H9 (cell line): ENCODE measurements around the gene TRIM39. TPM values are rescaled to one million over a fixed set of nuclear protein-coding genes. Genes with fewer than 3 reads are reported as not detected.

Experiments used
- DNase-seq: peaks from one replicate; pipeline ENCODE4 v3.0.0-alpha.2; 2017
- H2AFZ ChIP-seq: one replicate; pipeline ENCODE4 v1.6.1; 2013; ENCODE audit warnings: mild to moderate bottlenecking, low read length, control low read depth, moderate library complexity
- H2AK5ac ChIP-seq: 2 replicates; pipeline ENCODE4 v1.6.1; 2013; ENCODE audit warnings: low read length, control low read depth, mixed read lengths; ENCODE audit not compliant: insufficient read length
- H2BK120ac ChIP-seq: one replicate; pipeline ENCODE4 v1.6.1; 2013; ENCODE audit warnings: low read depth, mild to moderate bottlenecking, low read length, control low read depth, inconsistent platforms; ENCODE audit not compliant: poor library complexity, severe bottlenecking
- H2BK12ac ChIP-seq: 2 replicates; pipeline ENCODE4 v1.6.1; 2013; ENCODE audit warnings: low read length, control low read depth, mixed read lengths, low read depth; ENCODE audit not compliant: insufficient read length
- H2BK15ac ChIP-seq: 2 replicates; pipeline ENCODE4 v1.6.1; 2013; ENCODE audit warnings: low read depth, low read length, control low read depth
- H2BK20ac ChIP-seq: one replicate; pipeline ENCODE4 v1.6.1; 2013; ENCODE audit warnings: low read depth, mild to moderate bottlenecking, low read length, control low read depth, inconsistent platforms; ENCODE audit not compliant: poor library complexity, severe bottlenecking
- H2BK5ac ChIP-seq: 2 replicates; pipeline ENCODE4 v1.6.1; 2013; ENCODE audit warnings: low read length, control low read depth, mixed read lengths; ENCODE audit not compliant: insufficient read length
- H3K14ac ChIP-seq: 2 replicates; pipeline ENCODE4 v1.6.1; 2013; ENCODE audit warnings: low read length, control low read depth; ENCODE audit not compliant: insufficient read depth
- H3K18ac ChIP-seq: 2 replicates; pipeline ENCODE4 v1.6.1; 2013; ENCODE audit warnings: low read depth, mild to moderate bottlenecking, mixed read lengths, low read length, control low read depth; ENCODE audit not compliant: insufficient read length
- H3K23ac ChIP-seq: 2 replicates; pipeline ENCODE4 v1.6.1; 2013; ENCODE audit warnings: low read length, control low read depth, mixed read lengths, low read depth; ENCODE audit not compliant: insufficient read length
- H3K23me2 ChIP-seq: 2 replicates; pipeline ENCODE4 v1.6.1; 2013; ENCODE audit warnings: low read depth, mild to moderate bottlenecking, mixed read lengths, low read length, control low read depth; ENCODE audit not compliant: insufficient read length, poor library complexity, severe bottlenecking
- H3K27ac ChIP-seq: 2 replicates; pipeline ENCODE4 v1.5.1; 2013; ENCODE audit warnings: low read length, control low read depth, mixed read lengths, low read depth; ENCODE audit not compliant: insufficient read length
- H3K27me3 ChIP-seq: 2 replicates; pipeline ENCODE4 v1.6.1; 2013; ENCODE audit warnings: low read length, control low read depth, inconsistent platforms; ENCODE audit not compliant: insufficient read depth
- H3K4ac ChIP-seq: 2 replicates; pipeline ENCODE4 v1.6.1; 2013; ENCODE audit warnings: low read depth, mild to moderate bottlenecking, control low read depth, inconsistent platforms, low read length, moderate library complexity
- H3K4me1 ChIP-seq: 2 replicates; pipeline ENCODE4 v1.6.1; 2013; ENCODE audit warnings: low read length, control low read depth, inconsistent platforms; ENCODE audit not compliant: insufficient read depth
- H3K4me2 ChIP-seq: 2 replicates; pipeline ENCODE4 v1.6.1; 2013; ENCODE audit warnings: low read length, control low read depth, mixed read lengths; ENCODE audit not compliant: insufficient read length, insufficient read depth
- H3K56ac ChIP-seq: 2 replicates; pipeline ENCODE4 v1.6.1; 2013; ENCODE audit warnings: low read depth, mild to moderate bottlenecking, mixed read lengths, low read length, control low read depth; ENCODE audit not compliant: insufficient read length
- H3K79me1 ChIP-seq: 2 replicates; pipeline ENCODE4 v1.6.1; 2013; ENCODE audit warnings: low read depth, mild to moderate bottlenecking, moderate library complexity, low read length, control low read depth, inconsistent platforms; ENCODE audit not compliant: insufficient read depth, poor library complexity, severe bottlenecking
- H3K79me2 ChIP-seq: 2 replicates; pipeline ENCODE4 v1.6.1; 2013; ENCODE audit warnings: low read length, control low read depth, inconsistent platforms; ENCODE audit not compliant: insufficient read depth
- H3K9ac ChIP-seq: 2 replicates; pipeline ENCODE4 v1.6.1; 2013; ENCODE audit warnings: low read length, control low read depth, mixed read lengths; ENCODE audit not compliant: insufficient read length; ENCODE audit errors: extremely low read depth
- H3K9me3 ChIP-seq: one replicate; pipeline ENCODE4 v1.6.1; 2013; ENCODE audit warnings: low read depth, low read length, inconsistent platforms; ENCODE audit not compliant: control insufficient read depth
- H3T11ph ChIP-seq: one replicate; pipeline ENCODE4 v1.6.1; 2013; ENCODE audit warnings: mild to moderate bottlenecking, low read length, control low read depth, inconsistent platforms
- H4K20me1 ChIP-seq: one replicate; pipeline ENCODE4 v1.6.1; 2013; ENCODE audit not compliant: control insufficient read depth, insufficient read length, insufficient read depth
- H4K5ac ChIP-seq: 2 replicates; pipeline ENCODE4 v1.6.1; 2013; ENCODE audit warnings: low read depth, mild to moderate bottlenecking, mixed read lengths, low read length, control low read depth; ENCODE audit not compliant: insufficient read length
- H4K8ac ChIP-seq: replicated peaks from 2 replicates; pipeline ENCODE4 v1.6.1; 2013; ENCODE audit warnings: low read length, control low read depth, mixed read lengths, low read depth; ENCODE audit not compliant: insufficient read length
- H4K91ac ChIP-seq: 2 replicates; pipeline ENCODE4 v1.6.1; 2013; ENCODE audit warnings: low read depth, mild to moderate bottlenecking, moderate library complexity, mixed read lengths, low read length, control low read depth; ENCODE audit not compliant: insufficient read length
- H3K27ac Mint-ChIP-seq, 3 experiments: 2 replicates in 2 of 3; 3 replicates in 1 of 3; pipeline ENCODE4 v1.8.0; 2020 to 2021; ENCODE audit warnings: mixed read lengths in 3 of 3, mild to moderate bottlenecking in 1 of 3, moderate library complexity in 1 of 3
- H3K27me3 Mint-ChIP-seq: 2 replicates; pipeline ENCODE4 v1.8.0; 2021; ENCODE audit warnings: low read depth, mild to moderate bottlenecking, moderate library complexity, mixed read lengths
- H3K36me3 Mint-ChIP-seq, 3 experiments: 2 replicates in 2 of 3; 3 replicates in 1 of 3; pipeline ENCODE4 v1.8.0; 2020 to 2021; ENCODE audit warnings: low read depth in 3 of 3, mixed read lengths in 3 of 3; ENCODE audit not compliant: insufficient read depth in 1 of 3
- H3K4me1 Mint-ChIP-seq, 2 experiments: 2 replicates each; pipeline ENCODE4 v1.8.0; 2020; ENCODE audit warnings: mixed read lengths in 2 of 2
- H3K4me3 Mint-ChIP-seq, 2 experiments: 2 replicates in 1 of 2; 3 replicates in 1 of 2; pipeline ENCODE4 v1.8.0; 2020 to 2021; ENCODE audit warnings: mild to moderate bottlenecking in 2 of 2, mixed read lengths in 2 of 2, moderate library complexity in 1 of 2
- H3K9me3 Mint-ChIP-seq, 2 experiments: 2 replicates in 1 of 2; 3 replicates in 1 of 2; pipeline ENCODE4 v1.8.0; 2020; ENCODE audit warnings: mild to moderate bottlenecking in 2 of 2, mixed read lengths in 2 of 2, moderate library complexity in 1 of 2
- CTCF ChIP-seq: fragments of 200-600 bp; sonication (generic); conservative IDR thresholded peaks from 3 replicates; pipeline ENCODE4 v1.8.0; 2021; ENCODE audit warnings: antibody characterized with exemption, mild to moderate bottlenecking
- WGBS: extraction: QIAGEN DNeasy Blood & Tissue Kit; methylation state at CpG from one replicate; pipeline ENCODE4 v1.1.7; 2013; ENCODE audit warnings: missing lambda C conversion rate, low lambda C conversion rate, mixed read lengths; ENCODE audit not compliant: insufficient read length; ENCODE audit errors: extremely low coverage; 5-methylcytosine and 5-hydroxymethylcytosine counted together
- total RNA-seq: library from RNA; stranded (reverse); gene quantifications from 2 replicates; pipeline ENCODE4 v1.2.1, GENCODE V29; 2021

Gene TRIM39
- total RNA-seq, 1 experiment from 2014 or later: 26.2 TPM

GRCh38 chr6:30386166-30386565 lies 59.4 kb downstream of the TRIM39 start:
- H3K9ac ChIP-seq: no peak overlapping the region
- H3K4me1 Mint-ChIP-seq: peaks cover 1 to 2% of the 10 kb centered on the region in 2 experiments
- H3K27ac ChIP-seq: no peak overlapping the region
- no peak overlapping the region for H3K4me3 Mint-ChIP-seq
- H2BK120ac ChIP-seq: no peak overlapping the region
- H3K14ac ChIP-seq: no peak overlapping the region
- H3K4me2 ChIP-seq: no peak overlapping the region
- no peak overlapping the region for H4K5ac ChIP-seq
- no peak overlapping the region for H2BK15ac ChIP-seq
- H3K27ac Mint-ChIP-seq: no peak overlapping the region
- no peaks in the 10 kb centered on the region for H3K36me3 Mint-ChIP-seq
- H3T11ph ChIP-seq: no peak overlapping the region
- no peak overlapping the region for H2AFZ ChIP-seq
- WGBS: no CpG with 5 or more reads among the region's 3 CpGs
- peaks cover under 1% of the 10 kb centered on the region for H3K23me2 ChIP-seq
- no peaks in the 10 kb centered on the region for H3K27me3 ChIP-seq
- H3K18ac ChIP-seq: no peak overlapping the region
- H4K20me1 ChIP-seq: no peaks in the 10 kb centered on the region
- no peaks in the 10 kb centered on the region; the same call in 1 of the 2 replicates for H3K4me1 ChIP-seq
- DNase-seq: no peak
- peaks cover 73% of the 10 kb centered on the region for H3K27me3 Mint-ChIP-seq
- no peaks in the 10 kb centered on the region for H3K79me1 ChIP-seq
- H2AK5ac ChIP-seq: no peak overlapping the region
- H3K23ac ChIP-seq: no peak overlapping the region
- no peak overlapping the region for H2BK5ac ChIP-seq
- no peaks in the 10 kb centered on the region for H3K79me2 ChIP-seq
- no peak overlapping the region for H4K91ac ChIP-seq
- no peak overlapping the region for H3K4ac ChIP-seq
- H2BK20ac ChIP-seq: no peak overlapping the region
- H2BK12ac ChIP-seq: no peak overlapping the region
- H4K8ac ChIP-seq: no peak overlapping the region
- H3K9me3 Mint-ChIP-seq: no peaks in the 10 kb centered on the region
- H3K56ac ChIP-seq: no peak overlapping the region
- H3K9me3 ChIP-seq: no peaks in the 10 kb centered on the region
- TF ChIP-seq CTCF: no peak
